Measurements from ENCODE around the gene OR5D14.

OR5D14 gene

DNA sequence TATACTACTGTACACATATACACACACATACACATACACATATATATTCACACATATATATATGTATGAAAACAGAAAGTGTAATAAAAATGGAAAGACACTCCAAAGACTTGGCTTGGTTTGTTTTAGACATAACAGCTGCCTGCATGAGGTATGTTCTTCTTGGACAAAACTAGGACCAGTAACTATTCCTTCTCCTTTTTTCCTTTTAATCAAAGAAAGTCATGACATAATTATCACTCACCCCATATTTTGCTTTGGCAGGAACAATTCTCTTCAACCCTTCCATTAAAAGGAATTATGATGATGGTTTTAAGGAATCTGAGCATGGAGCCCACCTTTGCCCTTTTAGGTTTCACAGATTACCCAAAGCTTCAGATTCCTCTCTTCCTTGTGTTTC, at the start of gene OR5D14:
Gene OR5D14 (plus strand): TSS at position 301 of the 400 bp plus-strand sequence. CDS start 0 bp downstream, at position 301.
- Mint-ChIP-seq H3K36me3 (no peaks in the 10 kb centered on the region), H3K4me1 (no peaks in the 10 kb centered on the region), H3K9me3 (peaks cover 4% of the 10 kb centered on the region), H3K27ac (no peak within 1 kb of the TSS), H3K4me3 (no peak within 1 kb of the TSS), H3K27me3 (no peaks in the 10 kb centered on the region)

DNA sequence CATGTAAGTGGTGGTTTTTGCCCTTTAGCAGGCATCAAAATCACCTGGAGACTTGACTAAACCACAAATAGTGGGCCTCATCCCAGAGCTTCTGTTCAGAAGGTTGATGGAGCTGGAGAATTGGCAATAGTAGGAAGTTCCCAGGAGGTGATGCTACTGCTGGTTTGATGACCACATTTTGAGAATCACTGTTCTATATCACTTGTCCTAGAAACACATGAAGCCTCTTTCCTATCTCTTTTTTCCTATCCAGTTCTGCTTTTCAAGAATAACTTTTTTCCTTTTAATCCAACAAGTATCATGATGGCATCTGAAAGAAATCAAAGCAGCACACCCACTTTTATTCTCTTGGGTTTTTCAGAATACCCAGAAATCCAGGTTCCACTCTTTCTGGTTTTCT, 22.2 kb upstream of the OR5D14 start, which contains the start of gene OR5D13:
Gene OR5D13 (plus strand): TSS at position 301 of the 400 bp plus-strand sequence. CDS start 0 bp downstream, at position 301.
- Mint-ChIP-seq H3K36me3 (no peaks in the 10 kb centered on the region), H3K4me3 (no peak within 1 kb of the TSS), H3K9me3 (peaks cover 14% of the 10 kb centered on the region)

DNA sequence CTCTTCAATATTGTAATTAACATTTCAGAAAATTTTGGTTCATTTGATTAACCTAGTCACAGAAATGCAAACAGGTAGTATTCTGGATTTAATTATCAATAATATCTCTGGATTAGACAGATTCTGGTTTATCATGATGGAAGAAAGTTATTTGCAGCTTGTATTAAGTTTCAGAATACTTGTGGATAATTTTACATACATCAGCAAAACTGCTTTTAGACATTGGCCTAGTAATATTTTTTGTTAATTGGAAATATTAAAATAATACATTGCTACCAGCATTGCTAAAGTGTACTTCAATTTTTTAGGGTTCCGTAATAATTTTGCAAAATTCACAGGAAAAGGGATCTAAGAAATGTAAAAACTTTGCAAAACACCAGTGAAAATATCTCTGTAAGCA, 3.8 kb upstream of the OR5D14 start:
- no peaks in the 10 kb centered on the region for H3K36me3 Mint-ChIP-seq
- no peak overlapping the region for H3K27ac Mint-ChIP-seq
- H3K27me3 Mint-ChIP-seq = no peaks in the 10 kb centered on the region
- no peaks in the 10 kb centered on the region for H3K4me1 Mint-ChIP-seq
- H3K4me3 Mint-ChIP-seq = no peak overlapping the region
- peaks cover 9% of the 10 kb centered on the region for H3K9me3 Mint-ChIP-seq

More for the DNA sequence above, 22.2 kb upstream of the OR5D14 start, which contains the start of gene OR5D13:
- Mint-ChIP-seq H3K27ac (no peak within 1 kb of the TSS), H3K27me3 (no peaks in the 10 kb centered on the region), H3K4me1 (no peaks in the 10 kb centered on the region)

DNA sequence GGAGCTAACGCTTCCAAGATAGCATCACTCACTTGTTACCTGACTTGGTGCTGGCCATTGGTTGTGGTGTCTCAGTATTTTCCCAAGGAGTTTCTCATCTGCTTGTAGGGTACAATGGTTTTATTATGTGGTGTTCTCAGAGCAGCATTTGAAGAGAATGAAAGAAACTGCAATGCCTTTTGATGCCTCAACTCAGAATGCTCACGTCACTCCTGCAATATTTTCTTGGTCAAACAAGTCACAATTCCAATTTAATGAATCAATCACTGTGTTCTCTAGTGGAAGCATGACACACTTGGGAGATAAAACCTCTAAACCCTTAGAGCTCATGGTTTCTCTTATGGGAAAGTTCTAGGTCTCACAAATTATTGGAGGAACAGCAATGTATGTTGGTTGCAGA, 2.0 kb upstream of the OR5D14 start:
- no peak overlapping the region for H3K4me3 Mint-ChIP-seq
- H3K4me1 Mint-ChIP-seq = no peaks in the 10 kb centered on the region
- H3K9me3 Mint-ChIP-seq = no peaks in the 10 kb centered on the region
- H3K36me3 Mint-ChIP-seq = no peaks in the 10 kb centered on the region
- no peaks in the 10 kb centered on the region for H3K27me3 Mint-ChIP-seq
- no peak overlapping the region for H3K27ac Mint-ChIP-seq

DNA sequence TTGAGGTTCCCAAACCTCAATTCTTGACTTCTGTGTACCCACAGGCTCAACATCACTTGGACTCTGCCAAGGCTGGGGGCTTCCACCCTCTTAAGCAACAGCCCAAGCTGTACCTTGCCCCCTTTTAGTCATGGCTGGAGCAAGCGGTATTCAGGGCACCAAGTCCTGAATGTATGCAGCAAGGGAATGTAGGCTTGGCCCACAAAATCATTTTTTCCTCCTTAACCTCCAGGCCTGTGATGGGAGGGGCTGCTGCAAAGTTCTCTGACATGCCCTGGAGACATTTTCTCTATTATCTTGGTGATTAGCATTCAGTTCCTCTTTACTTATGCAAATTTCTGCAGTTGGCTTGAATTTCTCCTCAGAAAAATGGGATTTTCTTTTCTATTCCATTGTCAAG, 10.9 kb downstream of the OR5D14 start:
- Mint-ChIP-seq H3K27ac (no peak overlapping the region), H3K27me3 (no peaks in the 10 kb centered on the region), H3K4me3 (no peak overlapping the region), H3K4me1 (no peaks in the 10 kb centered on the region), H3K36me3 (peaks cover 1% of the 10 kb centered on the region), H3K9me3 (peaks cover 22% of the 10 kb centered on the region)

DNA sequence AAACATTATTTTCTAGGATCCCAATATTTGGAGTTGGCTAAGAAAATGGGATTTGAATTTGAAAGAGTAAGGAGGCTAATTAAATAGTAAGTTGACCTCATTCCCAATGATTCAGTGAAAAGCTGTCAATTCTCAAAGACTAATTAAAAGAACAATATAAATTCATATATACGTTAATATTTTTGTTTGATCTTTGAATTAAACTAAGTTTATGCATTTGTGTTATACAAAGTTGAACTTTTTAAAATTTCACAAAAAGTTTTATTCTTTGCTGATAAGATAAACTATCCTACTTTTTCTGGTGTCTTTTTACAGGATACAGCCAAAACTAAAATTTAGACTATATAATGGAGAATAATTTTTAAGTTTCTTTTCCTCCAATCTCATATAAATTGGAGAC, 15.7 kb downstream of the OR5D14 start, which contains the start of gene OR5L1:
Gene OR5L1 (plus strand): TSS at position 301 of the 400 bp plus-strand sequence. CDS start 100 bp downstream, outside the sequence.
- Mint-ChIP-seq H3K27ac (no peak within 1 kb of the TSS), H3K27me3 (no peaks in the 10 kb centered on the region), H3K9me3 (peaks cover 21% of the 10 kb centered on the region), H3K4me1 (no peaks in the 10 kb centered on the region), H3K4me3 (no peak within 1 kb of the TSS), H3K36me3 (no peaks in the 10 kb centered on the region)

DNA sequence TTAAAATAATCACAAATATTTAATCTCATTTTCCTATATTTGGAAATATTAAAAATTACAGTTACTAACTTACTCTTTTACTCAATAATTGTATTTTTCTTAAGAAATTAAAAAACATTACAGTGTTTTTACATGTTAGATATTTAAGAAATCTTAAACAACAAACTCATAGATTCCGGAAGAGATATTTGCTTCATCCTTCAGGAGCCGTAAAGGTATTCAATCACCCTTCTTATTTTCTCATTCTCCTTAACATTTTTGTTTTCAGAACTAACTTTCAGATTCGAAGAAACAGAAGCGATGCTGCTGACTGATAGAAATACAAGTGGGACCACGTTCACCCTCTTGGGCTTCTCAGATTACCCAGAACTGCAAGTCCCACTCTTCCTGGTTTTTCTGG, 24.0 kb downstream of the OR5D14 start, which contains the start of gene OR5D18:
Gene OR5D18 (plus strand): TSS at position 301 of the 400 bp plus-strand sequence. CDS start 0 bp downstream, at position 301.
- Mint-ChIP-seq H3K27me3 (no peaks in the 10 kb centered on the region), H3K4me1 (no peaks in the 10 kb centered on the region), H3K27ac (no peak within 1 kb of the TSS), H3K36me3 (no peaks in the 10 kb centered on the region), H3K4me3 (no peak within 1 kb of the TSS), H3K9me3 (peaks cover 20% of the 10 kb centered on the region)

DNA sequence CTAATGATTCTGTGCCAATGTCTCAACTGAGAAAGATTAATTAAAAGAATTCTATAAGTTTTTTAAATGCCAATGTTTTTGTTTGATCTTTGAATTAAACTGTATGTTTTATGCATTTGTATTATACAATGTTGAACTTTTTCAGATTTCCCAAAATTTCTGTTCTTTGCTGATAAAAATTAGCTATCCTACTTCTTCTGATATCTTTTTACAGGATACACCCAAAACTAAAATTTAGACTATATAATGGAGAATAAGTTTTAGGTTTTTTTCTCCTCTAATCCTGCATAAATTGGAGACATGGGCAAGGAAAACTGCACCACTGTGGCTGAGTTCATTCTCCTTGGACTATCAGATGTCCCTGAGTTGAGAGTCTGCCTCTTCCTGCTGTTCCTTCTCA, 31.6 kb downstream of the OR5D14 start, which contains the start of gene OR5L2:
Gene OR5L2 (plus strand): TSS at position 301 of the 400 bp plus-strand sequence. CDS start 0 bp downstream, at position 301.
- Mint-ChIP-seq H3K27me3 (no peaks in the 10 kb centered on the region), H3K4me3 (no peak within 1 kb of the TSS), H3K36me3 (no peaks in the 10 kb centered on the region), H3K9me3 (peaks cover 4% of the 10 kb centered on the region), H3K27ac (no peak within 1 kb of the TSS), H3K4me1 (no peaks in the 10 kb centered on the region)

DNA sequence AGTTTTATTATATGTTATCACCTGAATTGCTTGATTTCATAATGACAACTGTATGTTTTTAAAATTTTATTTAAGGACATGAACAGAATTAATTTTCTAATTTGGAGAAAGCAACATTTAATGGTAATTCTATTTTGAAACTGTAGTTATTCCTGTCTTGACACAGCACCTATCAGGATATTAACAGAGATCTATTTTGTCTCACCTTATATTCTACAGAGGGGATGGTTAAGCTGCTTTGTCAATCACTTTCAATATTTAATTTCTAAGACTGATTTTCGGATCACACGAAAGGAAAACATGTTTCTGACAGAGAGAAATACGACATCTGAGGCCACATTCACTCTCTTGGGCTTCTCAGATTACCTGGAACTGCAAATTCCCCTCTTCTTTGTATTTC, 43.1 kb downstream of the OR5D14 start, which contains the start of gene OR5D16:
Gene OR5D16 (plus strand): TSS at position 301 of the 400 bp plus-strand sequence. CDS start 0 bp downstream, at position 301.
- Mint-ChIP-seq H3K4me1 (no peaks in the 10 kb centered on the region), H3K36me3 (no peaks in the 10 kb centered on the region), H3K27ac (no peak within 1 kb of the TSS), H3K27me3 (no peaks in the 10 kb centered on the region), H3K9me3 (peaks cover 8% of the 10 kb centered on the region), H3K4me3 (no peak within 1 kb of the TSS)
